HepG2 (cell line): Measurements from ENCODE around the gene ISG20L2. TPM values are rescaled to one million over a fixed set of nuclear protein-coding genes. Genes with fewer than 3 reads are reported as not detected.

Experiments
- DPF2 ChIP-seq: sonication (generic); formaldehyde crosslinking; IDR thresholded peaks from 2 replicates; pipeline ENCODE4 v1.4.0; 2020; ENCODE audit warnings: mild to moderate bottlenecking, low read depth, missing genetic modification reagents, borderline replicate concordance
- FOXK1 ChIP-seq: sonication (generic); formaldehyde crosslinking; IDR thresholded peaks from 2 replicates; pipeline ENCODE4 v1.4.0; 2020; ENCODE audit warnings: low read depth, missing genetic modification reagents, borderline replicate concordance
- JARID2 ChIP-seq: sonication (generic); formaldehyde crosslinking; IDR thresholded peaks from 2 replicates; pipeline ENCODE4 v1.8.1; 2023; ENCODE audit warnings: missing genetic modification reagents, inconsistent platforms; ENCODE audit not compliant: insufficient replicate concordance
- KLF6 ChIP-seq: IDR thresholded peaks from 2 replicates; pipeline ENCODE4 v1.8.0; 2016; ENCODE audit warnings: missing biosample characterization, missing genetic modification reagents
- MTA1 ChIP-seq: sonication (generic); formaldehyde crosslinking; IDR thresholded peaks from 2 replicates; pipeline ENCODE4 v1.4.0; 2020; ENCODE audit warnings: missing genetic modification reagents, mild to moderate bottlenecking, borderline replicate concordance
- MXI1 ChIP-seq: IDR thresholded peaks from 3 replicates; pipeline ENCODE4 v1.6.1; 2012; ENCODE audit warnings: low read depth, low read length, inconsistent platforms, borderline replicate concordance
- MYPOP ChIP-seq: sonication (generic); formaldehyde crosslinking; IDR thresholded peaks from 2 replicates; pipeline ENCODE4 v1.8.1; 2023; ENCODE audit warnings: mild to moderate bottlenecking, moderate library complexity, missing genetic modification reagents
- NFKB2 ChIP-seq: sonication (generic); formaldehyde crosslinking; IDR thresholded peaks from 2 replicates; pipeline ENCODE4 v1.4.0; 2020; ENCODE audit warnings: missing genetic modification reagents, borderline replicate concordance
- PHF20 ChIP-seq: sonication (generic); formaldehyde crosslinking; IDR thresholded peaks from 2 replicates; pipeline ENCODE4 v1.5.0; 2020; ENCODE audit warnings: mild to moderate bottlenecking, missing genetic modification reagents
- POLR2G ChIP-seq: fragments of 200-400 bp; formaldehyde crosslinking; IDR thresholded peaks from 2 replicates; pipeline ENCODE4 v1.6.1; 2018; ENCODE audit warnings: mild to moderate bottlenecking, low read depth, low read length, moderate library complexity
- SMAD3 ChIP-seq: sonication (generic); formaldehyde crosslinking; IDR thresholded peaks from 2 replicates; pipeline ENCODE4 v1.4.0; 2020; ENCODE audit warnings: missing genetic modification reagents
- TEF ChIP-seq: sonication (generic); formaldehyde crosslinking; IDR thresholded peaks from 2 replicates; pipeline ENCODE4 v1.5.0; 2020; ENCODE audit warnings: missing genetic modification reagents
- TMF1 ChIP-seq: sonication (generic); formaldehyde crosslinking; IDR thresholded peaks from 2 replicates; pipeline ENCODE4 v1.8.1; 2022; ENCODE audit warnings: low read depth, missing genetic modification reagents
- YEATS2 ChIP-seq: sonication (generic); formaldehyde crosslinking; IDR thresholded peaks from 2 replicates; pipeline ENCODE4 v1.4.0; 2020; ENCODE audit warnings: missing genetic modification reagents, borderline replicate concordance
- ZBTB46 ChIP-seq: sonication (generic); formaldehyde crosslinking; IDR thresholded peaks from 2 replicates; pipeline ENCODE4 v1.4.0; 2020; ENCODE audit warnings: mild to moderate bottlenecking, missing genetic modification reagents, borderline replicate concordance
- ZEB1 ChIP-seq: IDR thresholded peaks from 2 replicates; pipeline ENCODE4 v1.6.1; 2012; ENCODE audit warnings: mild to moderate bottlenecking, low read depth, inconsistent platforms; ENCODE audit not compliant: insufficient replicate concordance
- ZNF441 ChIP-seq: sonication (generic); formaldehyde crosslinking; IDR thresholded peaks from 2 replicates; pipeline ENCODE4 v1.7.0; 2021; ENCODE audit warnings: missing genetic modification reagents, borderline replicate concordance
- ZNF530 ChIP-seq: sonication (generic); formaldehyde crosslinking; IDR thresholded peaks from 2 replicates; pipeline ENCODE4 v1.5.0; 2020; ENCODE audit warnings: low read depth, mild to moderate bottlenecking, missing genetic modification reagents
- ZNF547 ChIP-seq: sonication (generic); formaldehyde crosslinking; IDR thresholded peaks from 2 replicates; pipeline ENCODE4 v1.5.1; 2020; ENCODE audit warnings: mild to moderate bottlenecking, missing genetic modification reagents
- ZNF563 ChIP-seq: sonication (generic); formaldehyde crosslinking; IDR thresholded peaks from 2 replicates; pipeline ENCODE4 v1.8.0; 2022; ENCODE audit warnings: mild to moderate bottlenecking, moderate library complexity, missing genetic modification reagents
- ZNF749 ChIP-seq: sonication (generic); formaldehyde crosslinking; IDR thresholded peaks from 2 replicates; pipeline ENCODE4 v1.8.0; 2022; ENCODE audit warnings: mild to moderate bottlenecking, missing genetic modification reagents, moderate library complexity, borderline replicate concordance
- ZNF768 ChIP-seq: sonication (generic); formaldehyde crosslinking; IDR thresholded peaks from 2 replicates; pipeline ENCODE4 v1.4.0; 2020; ENCODE audit warnings: missing genetic modification reagents
- ZNF790 ChIP-seq: sonication (generic); formaldehyde crosslinking; IDR thresholded peaks from 2 replicates; pipeline ENCODE4 v1.8.0; 2022; ENCODE audit warnings: missing genetic modification reagents, mild to moderate bottlenecking, borderline replicate concordance
- polyA plus RNA-seq, 8 experiments: library from polyadenylated mRNA; depleted of rRNA in 3 of 8; stranded (reverse) in 7 of 8; unstranded in 1 of 8; fragments of >200 nt; fragmentation: Illumina TruSeq in 4 of 8; extraction: Trizol in 4 of 8; gene quantifications; 2 replicates each; pipeline versions ENCODE4 v1.2.1 to v1.2.3, GENCODE V29; 2011 to 2016; ENCODE audit warnings: low read depth in 4 of 8, missing spikeins in 1 of 8, mixed read lengths in 1 of 8; ENCODE audit not compliant: insufficient read depth in 1 of 8
- total RNA-seq, 5 experiments: library from RNA; depleted of rRNA; stranded (reverse); fragments of >200 nt; fragmentation: Illumina TruSeq; extraction: Trizol; gene quantifications; 2 replicates each; pipeline ENCODE4 v1.2.3, GENCODE V29; 2016; ENCODE audit warnings: low read depth in 1 of 5
- TF ChIP-seq, protein P1 (sequence below): IDR thresholded peaks from 2 replicates; pipeline ENCODE4 v1.6.1; 2016

The ISG20L2 gene
- total and polyA plus RNA-seq, 2 of the 13 experiments (the other 11 are each of a cell fraction or from before 2014, with no cell fraction given), result 19.8 to 21.3 TPM

- TF ChIP-seq ZBTB46 (no peak), MXI1 (peak; percentile 92; the same call in 2 of the 3 replicates), KLF6 (CRISPR knock-in tag) (no peak; the same call in 1 of the 2 replicates), DPF2 (CRISPR knock-in tag) (no peak), ZNF790 (CRISPR knock-in tag) (peak; percentile 84; the same call in 1 of the 2 replicates), ZNF563 (CRISPR knock-in tag) (peak; percentile 75), POLR2G (peak; percentile 82), ZNF441 (CRISPR knock-in tag) (0 out of 2 replicates have a peak, but pooled peaks have one; percentile 52), SMAD3 (CRISPR knock-in tag) (no peak), NFKB2 (peak; percentile 45; the same call in 1 of the 2 replicates), ZEB1 (peak; percentile 15), ZNF749 (CRISPR knock-in tag) (0 out of 2 replicates have a peak, but pooled peaks have one; percentile 64), TMF1 (CRISPR knock-in tag) (peak; percentile 78; the same call in 1 of the 2 replicates), ZNF547 (CRISPR knock-in tag) (peak; percentile 42; the same call in 1 of the 2 replicates), YEATS2 (CRISPR knock-in tag) (peak; percentile 74; the same call in 1 of the 2 replicates), PHF20 (0 out of 2 replicates have a peak, but pooled peaks have one; percentile 32), ZNF768 (CRISPR knock-in tag) (peak; percentile 37; the same call in 1 of the 2 replicates), MYPOP (CRISPR knock-in tag) (peak; percentile 54; the same call in 1 of the 2 replicates), FOXK1 (CRISPR knock-in tag) (peak; percentile 77), ZNF530 (CRISPR knock-in tag) (no peak), JARID2 (CRISPR knock-in tag) (no peak), TEF (no peak), MTA1 (CRISPR knock-in tag) (peak; percentile 51; the same call in 1 of the 2 replicates)
- TF ChIP-seq, protein P1, sequence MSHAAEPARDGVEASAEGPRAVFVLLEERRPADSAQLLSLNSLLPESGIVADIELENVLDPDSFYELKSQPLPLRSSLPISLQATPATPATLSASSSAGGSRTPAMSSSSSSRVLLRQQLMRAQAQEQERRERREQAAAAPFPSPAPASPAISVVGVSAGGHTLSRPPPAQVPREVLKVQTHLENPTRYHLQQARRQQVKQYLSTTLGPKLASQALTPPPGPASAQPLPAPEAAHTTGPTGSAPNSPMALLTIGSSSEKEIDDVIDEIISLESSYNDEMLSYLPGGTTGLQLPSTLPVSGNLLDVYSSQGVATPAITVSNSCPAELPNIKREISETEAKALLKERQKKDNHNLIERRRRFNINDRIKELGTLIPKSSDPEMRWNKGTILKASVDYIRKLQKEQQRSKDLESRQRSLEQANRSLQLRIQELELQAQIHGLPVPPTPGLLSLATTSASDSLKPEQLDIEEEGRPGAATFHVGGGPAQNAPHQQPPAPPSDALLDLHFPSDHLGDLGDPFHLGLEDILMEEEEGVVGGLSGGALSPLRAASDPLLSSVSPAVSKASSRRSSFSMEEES (CRISPR knock-in tag), result peak; percentile 39; the same call in 1 of the 2 replicates
Measured at GRCh38 chr1:156751757-156752481, 23.4 kb upstream of the ISG20L2 start (continued).
